A673 (cell line): ENCODE data around the gene SAXO1. TPM values are rescaled to one million over a fixed set of nuclear protein-coding genes. Genes with fewer than 3 reads are reported as not detected.

ENCODE experiments used
- BruUV-seq: library from RNA; stranded (reverse); fragments of 400-500 nt; replicated peaks from 2 replicates; lab custom pipeline; 2021; lab: Mats Ljungman, UMichigan
- CTCF ChIA-PET: fragments of 300-600 bp; sonication (Branson Sonifier 250); formaldehyde crosslinking; loops from one replicate; lab custom pipeline; 2022; ENCODE audit warnings: antibody characterized with exemption; lab: Charles Lee
- POLR2A ChIA-PET: fragments of 300-600 bp; sonication (Branson Sonifier 250); formaldehyde crosslinking; loops from one replicate; lab custom pipeline; 2022; ENCODE audit warnings: antibody characterized with exemption; ENCODE audit not compliant: low non-redundant PET; lab: Charles Lee
- DNase-seq: peaks from one replicate; pipeline ENCODE4 v3.0.0-alpha.2; 2015; ENCODE audit warnings: low spot score
- H3K27ac ChIP-seq: fragments of 200-600 bp; sonication (generic); 2 replicates; pipeline ENCODE4 v1.5.1; 2016; ENCODE audit warnings: mixed run types, low read depth, mild to moderate bottlenecking, mixed read lengths, antibody characterized with exemption, low read length; ENCODE audit not compliant: poor library complexity, severe bottlenecking
- H3K27me3 ChIP-seq: fragments of 200-600 bp; sonication (generic); replicated peaks from 2 replicates; pipeline ENCODE4 v1.6.1; 2017; ENCODE audit warnings: mixed run types, low read depth, mild to moderate bottlenecking, mixed read lengths, antibody characterized with exemption, low read length; ENCODE audit not compliant: insufficient read depth, poor library complexity
- H3K36me3 ChIP-seq: fragments of 200-600 bp; sonication (generic); 2 replicates; pipeline ENCODE4 v1.6.1; 2016; ENCODE audit warnings: mixed run types, mild to moderate bottlenecking, mixed read lengths, antibody characterized with exemption, low read length; ENCODE audit not compliant: insufficient read depth, poor library complexity, severe bottlenecking
- H3K4me1 ChIP-seq: fragments of 200-600 bp; sonication (generic); 2 replicates; pipeline ENCODE4 v1.6.1; 2017; ENCODE audit warnings: mixed run types, mild to moderate bottlenecking, mixed read lengths, antibody characterized with exemption, low read length; ENCODE audit not compliant: insufficient read depth, poor library complexity, severe bottlenecking
- H3K4me3 ChIP-seq: fragments of 200-600 bp; sonication (generic); 2 replicates; pipeline ENCODE4 v1.5.1; 2016; ENCODE audit warnings: low read depth, mixed run types, mild to moderate bottlenecking, mixed read lengths, low read length; ENCODE audit not compliant: poor library complexity, severe bottlenecking
- H3K9me3 ChIP-seq: fragments of 200-600 bp; sonication (generic); 2 replicates; pipeline ENCODE4 v1.6.1; 2016; ENCODE audit warnings: mixed run types, low read depth, mild to moderate bottlenecking, mixed read lengths, antibody characterized with exemption, low read length; ENCODE audit not compliant: poor library complexity, severe bottlenecking
- CTCF ChIP-seq: fragments of 300-800, 200-600 bp; sonication (generic); conservative IDR thresholded peaks from 2 replicates; pipeline ENCODE4 v1.5.1; 2017; ENCODE audit warnings: low read depth, mild to moderate bottlenecking, antibody characterized with exemption, low read length, moderate library complexity, mixed read lengths
- EZH2 ChIP-seq: fragments of 200-600 bp; sonication (generic); IDR thresholded peaks from 2 replicates; pipeline ENCODE4 v1.6.1; 2017; ENCODE audit warnings: borderline replicate concordance, low read depth, mild to moderate bottlenecking, mixed read lengths, antibody characterized with exemption, low read length; ENCODE audit not compliant: poor library complexity, severe bottlenecking
- intact Hi-C: fragments of 100-400 bp; cut with micrococcal nuclease; formaldehyde crosslinking; loops from one replicate; pipeline ENCODE4 v1.10.0; 2022; ENCODE audit not compliant: unreplicated experiment
- total RNA-seq: library from RNA; stranded (reverse); gene quantifications from 2 replicates; pipeline ENCODE4 v1.2.3, GENCODE V29; 2021

The SAXO1 gene
- total RNA-seq, 1 experiment from 2014 or later: not detected

DNA sequence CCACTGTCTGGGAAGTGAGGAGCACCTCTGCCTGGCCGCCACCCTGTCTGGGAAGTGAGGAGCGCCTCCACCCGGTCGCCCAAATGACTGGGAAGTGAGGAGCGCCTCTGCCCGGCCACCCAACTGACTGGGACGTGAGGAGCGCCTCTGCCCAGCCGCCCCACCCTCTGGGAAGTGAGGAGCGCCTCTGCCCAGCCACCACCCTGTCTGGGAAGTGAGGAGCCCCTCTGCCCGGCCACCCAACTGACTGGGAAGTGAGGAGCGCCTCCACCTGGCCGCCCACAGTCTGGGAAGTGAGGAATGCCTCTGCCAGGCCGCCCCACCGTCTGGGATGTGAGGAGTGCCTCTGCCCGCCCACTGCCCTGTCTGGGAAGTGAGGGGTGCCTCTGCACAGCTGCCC, 32.9 kb downstream of the SAXO1 start:
- Histone ChIP-seq H3K27ac (no peak overlapping the region), H3K9me3 (no peaks in the 10 kb centered on the region), H3K36me3 (no peaks in the 10 kb centered on the region), H3K27me3 (no peaks in the 10 kb centered on the region), H3K4me3 (no peak overlapping the region), H3K4me1 (no peaks in the 10 kb centered on the region)
- TF ChIP-seq EZH2 (no peak), CTCF (no peak)
- ChIA-PET POLR2A (no interaction called here), CTCF (no interaction called here)
- no peak for DNase-seq
- BruUV-seq: no TSS peak
- intact Hi-C loops: no loop called here

DNA sequence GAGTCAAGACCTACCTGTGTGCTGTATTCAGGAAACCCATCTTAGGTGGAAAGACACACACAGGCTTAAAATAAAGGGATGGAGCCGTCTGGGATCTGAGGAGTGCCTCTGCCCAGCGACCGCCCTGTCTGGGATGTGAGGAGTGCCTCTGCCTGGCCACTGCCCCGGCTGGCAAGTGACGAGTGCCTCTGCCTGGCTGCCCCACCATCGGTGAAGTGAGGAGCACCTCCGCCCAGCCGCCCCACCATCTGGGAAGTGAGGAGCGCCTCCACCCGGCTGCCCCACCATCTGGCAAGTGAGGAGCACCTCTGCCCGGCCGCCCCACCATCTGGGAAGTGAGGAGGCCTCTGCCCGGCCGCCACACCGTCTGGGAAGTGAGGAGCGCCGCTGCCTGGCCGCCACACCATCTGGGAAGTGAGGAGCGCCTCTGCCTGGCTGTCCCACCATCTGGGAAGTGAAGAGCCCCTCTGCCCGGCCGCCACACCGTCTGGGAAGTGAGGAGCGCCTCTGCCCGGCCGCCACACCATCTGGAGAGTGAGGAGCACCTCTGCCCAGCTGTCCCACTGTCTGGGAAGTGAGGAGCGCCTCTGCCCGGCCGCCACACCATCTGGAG, 33.7 kb downstream of the SAXO1 start:
- ChIA-PET POLR2A (no interaction called here), CTCF (no interaction called here)
- Histone ChIP-seq H3K27me3 (no peaks in the 10 kb centered on the region), H3K36me3 (no peaks in the 10 kb centered on the region), H3K27ac (no peak overlapping the region), H3K4me1 (no peaks in the 10 kb centered on the region), H3K4me3 (no peak overlapping the region), H3K9me3 (no peaks in the 10 kb centered on the region)
- DNase-seq: no peak
- TF ChIP-seq EZH2 (no peak), CTCF (no peak)
- no TSS peak for BruUV-seq
- intact Hi-C loops: no loop called here

DNA sequence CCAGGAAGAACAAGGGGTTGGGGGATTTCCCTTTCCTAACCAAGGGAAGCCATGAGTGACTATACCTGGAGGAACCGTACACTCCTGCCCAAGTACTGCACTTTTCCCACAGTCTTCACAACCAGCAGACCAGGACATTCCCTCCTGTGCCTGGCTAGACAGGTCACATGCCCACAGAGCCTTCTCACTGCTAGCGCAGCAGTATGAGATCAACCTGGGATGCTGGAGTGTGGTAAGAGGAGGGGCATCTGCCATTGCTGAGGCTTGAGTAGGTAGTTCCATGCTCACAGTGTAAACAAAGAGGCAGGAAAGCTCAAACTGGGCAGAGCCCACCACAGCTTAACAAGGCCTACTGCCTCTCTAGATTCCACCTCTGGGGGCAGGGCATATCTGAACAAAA, 35.9 kb downstream of the SAXO1 start:
- no peak for TF ChIP-seq EZH2
- no peak for TF ChIP-seq CTCF
- intact Hi-C loops: no loop called here

More for the DNA sequence above, 35.9 kb downstream of the SAXO1 start:
- H3K4me3 ChIP-seq: no peak overlapping the region
- ChIA-PET POLR2A (no interaction called here), CTCF (no interaction called here)
- H3K9me3 ChIP-seq: no peaks in the 10 kb centered on the region
- H3K27ac ChIP-seq: no peak overlapping the region
- H3K4me1 ChIP-seq: no peaks in the 10 kb centered on the region
- no peak for DNase-seq
- H3K36me3 ChIP-seq: no peaks in the 10 kb centered on the region
- no TSS peak for BruUV-seq
- H3K27me3 ChIP-seq: no peaks in the 10 kb centered on the region
